Ramos (cell line): Measurements from ENCODE around the gene FAM151A.

Experiments used
- in situ Hi-C: fragments of 300-500 bp; cut with MboI; formaldehyde crosslinking; loops from one replicate; pipeline ENCODE4 v1.14.3; 2022; ENCODE audit warnings: low sequenced_read_pairs; ENCODE audit not compliant: unreplicated experiment

FAM151A gene

DNA sequence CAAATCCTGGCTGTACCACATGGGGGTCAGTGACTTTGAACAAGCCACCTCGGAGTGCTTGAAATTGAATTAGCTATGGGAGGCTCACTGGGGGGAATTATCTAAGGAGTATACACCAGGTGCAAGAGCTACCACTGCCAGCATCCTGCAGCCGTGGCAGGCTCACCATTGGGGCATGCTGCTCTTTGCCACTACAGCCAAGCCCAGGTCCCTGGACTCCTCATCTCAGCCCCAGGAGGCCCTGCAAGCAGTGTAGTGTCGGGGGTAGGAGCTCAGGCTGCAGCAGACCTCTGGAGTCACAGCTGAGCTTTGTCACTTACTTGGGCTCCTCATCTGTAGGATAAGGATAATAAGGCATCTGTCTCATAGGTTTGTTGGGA is 40.0 kb downstream of the FAM151A start:
- in situ Hi-C loops = no loop called here

GRCh38 chr1:54582566-54583306 is 40.6 kb downstream of the FAM151A start:
- in situ Hi-C loops = no loop called here

DNA sequence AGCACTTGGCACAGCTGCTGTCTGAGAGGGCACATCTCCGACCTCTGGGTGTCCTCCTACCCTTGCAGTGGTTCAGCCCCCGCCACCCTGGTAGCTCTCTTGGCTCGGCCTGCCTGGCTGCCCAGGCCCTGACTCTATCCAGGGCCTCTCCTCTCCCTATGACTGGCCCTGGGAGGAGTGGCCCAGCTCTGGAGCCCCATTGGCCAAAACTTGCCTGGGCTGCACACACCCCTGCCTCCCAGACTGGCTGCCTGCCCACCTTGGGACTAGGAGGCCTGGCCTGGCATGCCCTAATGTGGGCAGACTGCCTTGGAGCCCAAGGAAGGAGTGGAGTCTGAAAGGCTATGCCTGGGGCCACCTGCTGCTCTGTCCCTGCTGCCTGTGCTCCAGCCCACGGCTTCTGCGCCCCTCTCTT is 41.7 kb downstream of the FAM151A start:
- in situ Hi-C loops = no loop called here

- in situ Hi-C loops = no loop called here
Measured at GRCh38 chr1:54580856-54581550, 42.3 kb downstream of the FAM151A start.

DNA sequence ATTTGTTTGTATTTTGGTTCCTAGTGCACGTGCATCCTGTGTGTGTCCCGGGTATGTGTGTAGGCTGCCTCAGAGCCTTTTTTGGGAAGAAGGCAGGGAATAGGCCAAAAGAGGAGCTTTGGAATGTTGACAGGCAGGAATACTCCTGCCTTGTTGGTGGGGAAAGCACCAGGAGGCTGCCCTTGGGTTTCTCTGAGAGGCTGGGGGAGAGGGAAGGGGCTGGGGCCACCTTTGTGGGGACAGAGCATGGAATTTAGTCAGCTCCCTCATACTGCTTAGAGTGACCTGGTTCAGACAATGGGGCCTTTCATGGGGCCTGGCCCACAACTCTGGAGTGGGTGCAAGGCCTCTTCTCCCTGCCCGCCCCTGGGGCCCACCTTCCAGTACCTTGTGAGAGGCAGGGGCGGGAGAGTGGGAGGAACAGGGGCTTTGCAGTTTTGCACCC is 44.0 kb downstream of the FAM151A start:
- in situ Hi-C loops = no loop called here

GRCh38 chr1:54577612-54578011 is 45.7 kb downstream of the FAM151A start:
- in situ Hi-C loops = no loop called here

DNA sequence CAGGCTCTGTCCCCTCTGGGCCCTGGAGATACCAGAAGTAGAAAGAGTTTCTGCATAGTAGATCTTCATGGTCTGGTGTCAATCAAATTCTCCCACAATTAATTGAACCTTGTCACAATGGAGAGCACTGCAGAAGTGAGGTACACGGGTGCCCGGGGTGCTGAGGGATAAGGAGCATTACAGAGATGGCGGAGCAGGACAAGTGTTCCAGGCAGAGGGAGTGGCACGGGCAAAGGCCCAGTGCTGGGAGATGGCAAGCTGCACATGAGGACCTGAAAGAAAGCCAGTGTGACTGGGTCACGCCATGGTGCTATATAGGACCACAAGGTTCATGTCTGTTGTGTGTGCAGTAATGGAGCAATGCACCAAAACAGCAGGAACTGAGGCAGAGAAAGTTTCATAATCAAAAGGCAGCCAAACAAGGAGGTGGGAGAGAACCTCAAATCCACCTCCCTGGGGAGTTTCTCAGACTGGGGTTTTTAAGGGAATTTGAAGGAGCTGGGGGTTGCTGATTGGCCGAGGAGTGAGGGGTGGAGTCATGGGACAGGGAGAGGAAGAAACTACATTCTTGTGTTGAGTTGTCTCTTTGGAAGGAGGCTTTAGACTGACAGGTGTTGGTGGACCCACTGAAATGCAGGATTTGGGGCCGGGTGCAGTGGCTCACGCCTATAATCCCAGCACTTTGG is 47.6 kb downstream of the FAM151A start:
- in situ Hi-C loops = no loop called here

DNA sequence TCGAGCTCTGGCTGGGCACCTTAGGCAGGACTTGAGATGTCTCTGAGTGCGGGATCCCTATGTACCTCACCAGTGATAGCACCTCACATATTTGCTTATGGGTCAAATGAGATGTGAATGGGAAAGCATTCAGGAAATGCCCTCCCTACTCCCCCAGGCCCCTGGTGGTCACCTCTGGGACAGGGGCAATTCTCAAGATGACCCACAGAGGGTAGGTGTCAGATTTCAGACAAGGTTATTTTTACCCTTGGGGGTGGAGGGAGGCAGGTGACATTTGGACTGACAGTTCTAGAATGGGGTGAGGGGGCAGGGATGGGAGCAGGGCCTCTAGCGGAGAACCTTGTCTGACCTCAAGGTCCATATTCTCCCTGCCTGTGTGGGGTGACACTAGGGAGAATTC is 48.2 kb downstream of the FAM151A start:
- in situ Hi-C loops = no loop called here

DNA sequence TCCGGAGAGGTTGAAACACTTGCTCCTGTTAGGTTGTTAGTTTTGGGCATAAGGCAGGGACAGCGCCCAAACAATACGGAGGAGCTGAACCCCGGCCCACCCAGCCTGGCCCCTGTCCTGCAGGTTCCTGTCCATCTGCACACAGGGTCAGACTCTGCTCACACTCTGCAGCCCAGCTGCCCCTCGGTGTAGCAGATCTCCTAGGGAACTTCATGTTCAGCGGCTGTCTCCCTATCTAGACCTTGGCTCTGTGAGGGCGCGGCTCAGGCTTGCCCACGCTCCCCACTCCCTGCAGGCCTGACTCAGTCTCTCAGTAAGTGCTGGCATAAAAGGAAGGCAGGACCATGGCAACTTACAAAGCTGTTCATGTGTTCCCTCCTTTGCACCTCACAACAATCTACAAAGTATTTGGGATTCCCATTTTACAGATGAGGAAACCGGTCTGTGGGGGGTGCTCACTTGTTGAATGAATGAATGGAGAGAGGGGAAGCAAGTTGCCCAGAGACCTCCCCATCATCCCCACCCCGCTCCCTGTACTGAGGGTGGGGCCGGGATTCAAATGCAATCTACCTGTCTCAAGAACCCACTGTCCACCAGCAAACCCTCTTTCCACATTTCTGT is 49.1 kb downstream of the FAM151A start:
- in situ Hi-C loops = no loop called here

DNA sequence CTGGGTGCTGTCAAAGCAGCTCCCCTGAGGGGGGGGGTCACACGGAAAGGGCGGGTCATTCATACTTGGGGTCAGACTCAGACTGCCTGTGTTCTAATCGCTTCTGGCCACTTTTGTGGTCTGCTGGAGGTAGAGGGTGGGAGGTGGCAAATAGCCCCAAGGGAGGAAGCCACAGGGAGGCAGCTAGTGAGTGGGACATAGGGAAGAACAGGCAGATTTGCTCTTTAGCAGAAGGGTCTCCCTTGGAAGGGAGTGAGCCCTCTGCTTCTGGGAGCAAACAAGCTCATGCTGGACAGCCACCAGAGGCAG is 50.8 kb downstream of the FAM151A start:
- in situ Hi-C loops = no loop called here

- in situ Hi-C loops = no loop called here
Measured at GRCh38 chr1:54571803-54572541, 51.4 kb downstream of the FAM151A start.

DNA sequence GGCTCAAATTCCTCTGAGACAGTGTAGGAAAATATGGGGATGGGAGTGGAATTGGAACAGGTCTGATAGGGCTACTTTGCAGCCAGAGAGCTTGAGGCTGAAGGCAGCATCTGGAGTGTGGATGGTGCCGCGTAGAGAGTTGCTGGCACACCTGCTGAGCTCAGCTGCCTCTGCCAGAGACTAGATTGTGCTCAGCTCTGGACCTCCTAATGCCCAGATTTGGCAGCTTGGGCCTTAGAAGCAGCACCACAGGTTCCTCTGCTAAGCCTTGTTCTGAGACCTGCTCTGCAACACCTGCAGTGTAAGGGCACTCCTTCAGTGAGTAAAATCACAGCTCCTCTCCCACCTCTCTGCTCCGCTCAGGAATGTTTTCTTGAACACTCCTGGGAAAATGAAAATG is 52.0 kb downstream of the FAM151A start:
- in situ Hi-C loops = no loop called here

DNA sequence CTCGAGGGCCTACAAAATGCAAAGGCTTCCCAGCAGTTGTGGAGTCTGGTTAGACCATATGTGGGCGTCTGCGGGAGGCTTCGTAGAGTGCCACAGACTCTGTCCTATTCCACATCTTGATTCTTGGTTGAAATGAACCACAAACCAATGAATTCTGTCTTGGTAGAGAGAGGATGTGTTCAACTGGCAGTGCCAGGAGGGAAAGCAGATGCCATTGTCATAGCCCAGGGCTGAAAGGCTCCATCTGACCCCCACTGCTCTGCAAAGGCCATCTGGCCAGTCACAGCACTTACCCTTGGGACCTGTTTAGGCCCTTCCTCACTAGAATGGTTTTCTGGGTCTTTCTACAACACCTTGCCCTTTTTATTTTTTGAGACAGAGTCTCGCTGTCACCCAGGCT is 53.2 kb downstream of the FAM151A start:
- in situ Hi-C loops = no loop called here

DNA sequence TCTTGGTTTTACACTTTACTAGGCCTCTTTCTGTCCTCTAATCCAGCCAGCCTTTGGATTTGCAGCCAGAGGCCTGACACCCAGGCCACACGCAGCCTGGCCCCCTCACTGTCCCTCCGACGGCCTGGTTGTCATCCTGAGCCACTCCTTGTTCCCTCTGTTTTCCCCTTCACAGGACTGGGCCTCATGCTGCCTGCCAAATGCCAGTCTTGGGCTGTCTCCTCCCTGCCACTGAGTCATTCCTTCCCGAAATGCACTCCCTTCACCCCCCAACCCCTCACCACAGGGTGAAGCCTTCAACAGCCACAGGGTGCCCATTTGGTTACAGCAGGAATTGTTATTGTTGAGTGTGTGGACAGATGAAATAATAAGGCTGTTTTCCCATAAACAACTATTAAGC is 54.0 kb downstream of the FAM151A start:
- in situ Hi-C loops = no loop called here

- in situ Hi-C loops = no loop called here
Measured at GRCh38 chr1:54567961-54568360, 55.4 kb downstream of the FAM151A start.

- in situ Hi-C loops = no loop called here
Measured at GRCh38 chr1:54566438-54567141, 56.7 kb downstream of the FAM151A start.

- in situ Hi-C loops = no loop called here
Measured at GRCh38 chr1:54565113-54565501, 58.2 kb downstream of the FAM151A start.

GRCh38 chr1:54564312-54565112 is 58.8 kb downstream of the FAM151A start:
- in situ Hi-C loops = no loop called here

DNA sequence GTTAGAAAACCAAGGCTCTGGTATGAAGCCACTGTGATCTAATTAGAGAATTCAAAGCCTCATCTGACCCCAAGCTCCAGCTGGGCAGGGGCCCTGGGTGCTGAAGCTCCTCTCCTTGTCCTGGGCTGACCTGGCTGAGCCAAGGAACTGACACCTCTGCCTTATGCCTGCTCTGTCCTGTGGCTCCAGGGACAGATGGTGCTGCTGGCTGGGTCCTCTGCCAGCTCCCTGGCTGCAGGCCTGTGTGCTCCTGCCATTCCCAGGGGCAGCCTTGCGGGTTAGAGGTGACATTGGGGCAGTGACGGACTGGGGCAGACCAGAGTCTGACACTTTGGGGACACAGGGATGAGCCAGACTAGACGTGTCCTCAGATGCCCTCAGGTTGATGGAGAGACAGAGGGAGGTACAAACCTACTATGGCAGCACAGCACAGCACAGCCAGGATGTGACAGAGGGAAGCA is 63.5 kb downstream of the FAM151A start:
- in situ Hi-C loops = no loop called here
